ENCODE data around the gene TMEM267.

DNA sequence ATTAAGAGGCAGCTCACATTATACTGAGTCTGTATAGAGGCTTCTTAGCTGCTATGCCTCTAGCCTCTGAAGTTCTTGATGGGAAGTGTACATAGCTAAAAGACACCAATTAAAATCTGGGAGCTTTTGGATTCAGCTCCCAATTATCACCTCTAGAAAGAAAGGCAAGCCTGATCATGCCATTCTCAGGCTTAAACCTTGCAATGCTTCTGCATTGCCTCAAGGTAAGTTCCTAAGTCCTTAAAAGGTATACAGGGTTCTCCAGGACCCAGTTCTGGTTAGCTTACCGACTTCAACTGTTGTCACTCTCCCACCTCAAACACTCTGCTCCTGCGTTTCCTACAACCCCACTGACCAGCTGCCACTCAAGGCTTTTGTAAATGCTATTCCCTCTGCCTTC lies 54.0 kb downstream of the TMEM267 start:
- TF ChIP-seq, protein P1, sequence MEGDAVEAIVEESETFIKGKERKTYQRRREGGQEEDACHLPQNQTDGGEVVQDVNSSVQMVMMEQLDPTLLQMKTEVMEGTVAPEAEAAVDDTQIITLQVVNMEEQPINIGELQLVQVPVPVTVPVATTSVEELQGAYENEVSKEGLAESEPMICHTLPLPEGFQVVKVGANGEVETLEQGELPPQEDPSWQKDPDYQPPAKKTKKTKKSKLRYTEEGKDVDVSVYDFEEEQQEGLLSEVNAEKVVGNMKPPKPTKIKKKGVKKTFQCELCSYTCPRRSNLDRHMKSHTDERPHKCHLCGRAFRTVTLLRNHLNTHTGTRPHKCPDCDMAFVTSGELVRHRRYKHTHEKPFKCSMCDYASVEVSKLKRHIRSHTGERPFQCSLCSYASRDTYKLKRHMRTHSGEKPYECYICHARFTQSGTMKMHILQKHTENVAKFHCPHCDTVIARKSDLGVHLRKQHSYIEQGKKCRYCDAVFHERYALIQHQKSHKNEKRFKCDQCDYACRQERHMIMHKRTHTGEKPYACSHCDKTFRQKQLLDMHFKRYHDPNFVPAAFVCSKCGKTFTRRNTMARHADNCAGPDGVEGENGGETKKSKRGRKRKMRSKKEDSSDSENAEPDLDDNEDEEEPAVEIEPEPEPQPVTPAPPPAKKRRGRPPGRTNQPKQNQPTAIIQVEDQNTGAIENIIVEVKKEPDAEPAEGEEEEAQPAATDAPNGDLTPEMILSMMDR (IDR thresholded peaks at IDR 0.05; ENCODE audit: poor library complexity, severe bottlenecking), result no peak
- TF ChIP-seq EZH2 (IDR thresholded peaks at IDR 0.05; ENCODE audit: borderline replicate concordance, insufficient read depth, low read length, poor library complexity, severe bottlenecking), result no peak
- no peak for TF ChIP-seq RAD21 (conservative IDR thresholded peaks at IDR 0.05)
- TF ChIP-seq, protein P2, sequence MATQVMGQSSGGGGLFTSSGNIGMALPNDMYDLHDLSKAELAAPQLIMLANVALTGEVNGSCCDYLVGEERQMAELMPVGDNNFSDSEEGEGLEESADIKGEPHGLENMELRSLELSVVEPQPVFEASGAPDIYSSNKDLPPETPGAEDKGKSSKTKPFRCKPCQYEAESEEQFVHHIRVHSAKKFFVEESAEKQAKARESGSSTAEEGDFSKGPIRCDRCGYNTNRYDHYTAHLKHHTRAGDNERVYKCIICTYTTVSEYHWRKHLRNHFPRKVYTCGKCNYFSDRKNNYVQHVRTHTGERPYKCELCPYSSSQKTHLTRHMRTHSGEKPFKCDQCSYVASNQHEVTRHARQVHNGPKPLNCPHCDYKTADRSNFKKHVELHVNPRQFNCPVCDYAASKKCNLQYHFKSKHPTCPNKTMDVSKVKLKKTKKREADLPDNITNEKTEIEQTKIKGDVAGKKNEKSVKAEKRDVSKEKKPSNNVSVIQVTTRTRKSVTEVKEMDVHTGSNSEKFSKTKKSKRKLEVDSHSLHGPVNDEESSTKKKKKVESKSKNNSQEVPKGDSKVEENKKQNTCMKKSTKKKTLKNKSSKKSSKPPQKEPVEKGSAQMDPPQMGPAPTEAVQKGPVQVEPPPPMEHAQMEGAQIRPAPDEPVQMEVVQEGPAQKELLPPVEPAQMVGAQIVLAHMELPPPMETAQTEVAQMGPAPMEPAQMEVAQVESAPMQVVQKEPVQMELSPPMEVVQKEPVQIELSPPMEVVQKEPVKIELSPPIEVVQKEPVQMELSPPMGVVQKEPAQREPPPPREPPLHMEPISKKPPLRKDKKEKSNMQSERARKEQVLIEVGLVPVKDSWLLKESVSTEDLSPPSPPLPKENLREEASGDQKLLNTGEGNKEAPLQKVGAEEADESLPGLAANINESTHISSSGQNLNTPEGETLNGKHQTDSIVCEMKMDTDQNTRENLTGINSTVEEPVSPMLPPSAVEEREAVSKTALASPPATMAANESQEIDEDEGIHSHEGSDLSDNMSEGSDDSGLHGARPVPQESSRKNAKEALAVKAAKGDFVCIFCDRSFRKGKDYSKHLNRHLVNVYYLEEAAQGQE (IDR thresholded peaks at IDR 0.05; ENCODE audit: borderline replicate concordance), result no peak
- TF ChIP-seq TAF1 (IDR thresholded peaks at IDR 0.05; ENCODE audit: low read depth), result no peak
- no peak for TF ChIP-seq POLR2AphosphoS5 (IDR thresholded peaks at IDR 0.05)
- TF ChIP-seq EP300 (conservative IDR thresholded peaks at IDR 0.05; ENCODE audit: poor library complexity, severe bottlenecking), result no peak

All from neural cell (in vitro differentiated cells).